WTC11 (cell line): ENCODE data around the gene LOX. TPM values are rescaled to one million over a fixed set of nuclear protein-coding genes. Genes with fewer than 3 reads are reported as not detected.

ENCODE experiments used
- ATAC-seq: fragments of 200-7000 bp; cut with Tn5 transposase; 2 replicates; pipeline ENCODE4 v1.10.0; 2021; ENCODE audit warnings: mild to moderate bottlenecking, moderate library complexity
- CTCF ChIA-PET: fragments of 300-600 bp; sonication (Branson Sonifier 250); formaldehyde crosslinking; loops from one replicate; lab custom pipeline; 2021; ENCODE audit warnings: antibody characterized with exemption; lab: Charles Lee
- POLR2A ChIA-PET: fragments of 350-600 bp; sonication (Branson Sonifier 250); formaldehyde crosslinking; loops from one replicate; lab custom pipeline; 2021; ENCODE audit warnings: antibody characterized with exemption; lab: Charles Lee
- DNase-seq: peaks from one replicate; pipeline ENCODE4 v3.0.0; 2021; ENCODE audit warnings: low spot score
- H3K27ac Mint-ChIP-seq: 2 replicates; pipeline ENCODE4 v1.8.0; 2021; ENCODE audit warnings: mixed read lengths
- H3K27me3 Mint-ChIP-seq: 2 replicates; pipeline ENCODE4 v1.8.0; 2021; ENCODE audit warnings: low read depth, mild to moderate bottlenecking, moderate library complexity, mixed read lengths
- H3K36me3 Mint-ChIP-seq: 2 replicates; pipeline ENCODE4 v1.8.0; 2021; ENCODE audit warnings: mixed read lengths
- H3K4me1 Mint-ChIP-seq: 2 replicates; pipeline ENCODE4 v1.8.0; 2022; ENCODE audit warnings: mixed read lengths
- H3K4me3 Mint-ChIP-seq: 2 replicates; pipeline ENCODE4 v1.8.0; 2021; ENCODE audit warnings: mild to moderate bottlenecking, moderate library complexity, mixed read lengths
- H3K9me3 Mint-ChIP-seq: 2 replicates; pipeline ENCODE4 v1.8.0; 2021; ENCODE audit warnings: mixed read lengths
- FOXK1 ChIP-seq: sonication (generic); formaldehyde crosslinking; IDR thresholded peaks from 2 replicates; pipeline ENCODE4 v1.8.0; 2022; ENCODE audit warnings: mild to moderate bottlenecking, moderate library complexity, missing genetic modification reagents
- FOXP1 ChIP-seq: sonication (generic); formaldehyde crosslinking; IDR thresholded peaks from 2 replicates; pipeline ENCODE4 v1.8.0; 2022; ENCODE audit warnings: missing genetic modification reagents, mild to moderate bottlenecking, moderate library complexity, borderline replicate concordance
- IRF2 ChIP-seq: sonication (generic); formaldehyde crosslinking; IDR thresholded peaks from 2 replicates; pipeline ENCODE4 v1.8.0; 2022; ENCODE audit warnings: low read depth, missing genetic modification reagents, borderline replicate concordance
- JAZF1 ChIP-seq: fragments of 250-450 bp; sonication (Bioruptor Pico); IDR thresholded peaks from 2 replicates; pipeline ENCODE4 v1.9.0; 2021; ENCODE audit warnings: moderate library complexity, mild to moderate bottlenecking, inconsistent platforms
- NFATC4 ChIP-seq: fragments of 250-450 bp; sonication (Bioruptor Pico); IDR thresholded peaks from 2 replicates; pipeline ENCODE4 v1.9.0; 2021; ENCODE audit warnings: mild to moderate bottlenecking
- NR1H2 ChIP-seq: sonication (generic); formaldehyde crosslinking; IDR thresholded peaks from 2 replicates; pipeline ENCODE4 v1.9.0; 2021; ENCODE audit warnings: mild to moderate bottlenecking, moderate library complexity, missing genetic modification reagents
- OVOL2 ChIP-seq: fragments of 250-450 bp; sonication (Bioruptor Pico); IDR thresholded peaks from 2 replicates; pipeline ENCODE4 v1.9.0; 2021; ENCODE audit warnings: mild to moderate bottlenecking, borderline replicate concordance
- TEAD1 ChIP-seq: sonication (generic); formaldehyde crosslinking; IDR thresholded peaks from 2 replicates; pipeline ENCODE4 v1.8.0; 2022; ENCODE audit warnings: mild to moderate bottlenecking, missing genetic modification reagents
- USF1 ChIP-seq: sonication (generic); formaldehyde crosslinking; IDR thresholded peaks from 2 replicates; pipeline ENCODE4 v1.8.0; 2022; ENCODE audit warnings: mild to moderate bottlenecking, missing genetic modification reagents
- ZNF263 ChIP-seq: sonication (generic); formaldehyde crosslinking; IDR thresholded peaks from 2 replicates; pipeline ENCODE4 v1.8.1; 2022; ENCODE audit warnings: low read depth, mild to moderate bottlenecking, moderate library complexity, missing genetic modification reagents
- total RNA-seq: library from RNA; stranded (reverse); gene quantifications from 3 replicates; pipeline ENCODE4 v1.2.3, GENCODE V29; 2021
- TF ChIP-seq, protein P1 (sequence below): sonication (generic); formaldehyde crosslinking; IDR thresholded peaks from 2 replicates; pipeline ENCODE4 v1.8.0; 2023; ENCODE audit warnings: mild to moderate bottlenecking, missing genetic modification reagents
- TF ChIP-seq, protein P2 (sequence below): sonication (generic); formaldehyde crosslinking; IDR thresholded peaks from 2 replicates; pipeline ENCODE4 v1.8.1; 2023; ENCODE audit warnings: mild to moderate bottlenecking, missing genetic modification reagents
- TF ChIP-seq, protein P3 (sequence below): sonication (generic); formaldehyde crosslinking; IDR thresholded peaks from 2 replicates; pipeline ENCODE4 v1.8.1; 2023; ENCODE audit warnings: mild to moderate bottlenecking, missing genetic modification reagents

The LOX gene
- total RNA-seq, 1 experiment from 2014 or later: 1.3 TPM

DNA sequence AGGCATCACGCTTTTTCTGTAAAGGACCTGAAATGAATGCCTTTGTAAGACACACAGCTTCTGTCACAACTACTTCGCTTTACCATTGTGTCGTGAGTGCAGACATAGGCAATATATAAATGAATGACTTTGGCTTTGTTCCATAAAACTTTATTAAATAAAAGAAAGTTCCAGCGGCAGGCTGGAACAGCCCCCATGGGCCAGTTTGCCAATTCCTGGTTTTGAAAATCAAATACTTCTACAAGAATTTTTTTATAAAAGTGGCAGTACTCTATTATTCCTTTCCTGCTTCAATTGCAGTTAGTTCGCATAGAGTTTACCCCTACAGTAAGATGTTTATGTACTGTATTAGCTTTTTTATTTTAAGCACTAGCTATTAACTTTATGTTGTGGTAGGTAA, 62.6 kb downstream of the LOX start:
- H3K4me1 Mint-ChIP-seq: peaks cover 8% of the 10 kb centered on the region
- ChIA-PET POLR2A (no interaction called here), CTCF (no interaction called here)
- H3K9me3 Mint-ChIP-seq: no peaks in the 10 kb centered on the region
- no peaks in the 10 kb centered on the region for H3K27me3 Mint-ChIP-seq
- TF ChIP-seq TEAD1 (CRISPR knock-in tag) (no peak), IRF2 (CRISPR knock-in tag) (no peak), JAZF1 (CRISPR knock-in tag) (no peak), USF1 (no peak), OVOL2 (CRISPR knock-in tag) (no peak), NR1H2 (CRISPR knock-in tag) (no peak)
- TF ChIP-seq, protein P1, sequence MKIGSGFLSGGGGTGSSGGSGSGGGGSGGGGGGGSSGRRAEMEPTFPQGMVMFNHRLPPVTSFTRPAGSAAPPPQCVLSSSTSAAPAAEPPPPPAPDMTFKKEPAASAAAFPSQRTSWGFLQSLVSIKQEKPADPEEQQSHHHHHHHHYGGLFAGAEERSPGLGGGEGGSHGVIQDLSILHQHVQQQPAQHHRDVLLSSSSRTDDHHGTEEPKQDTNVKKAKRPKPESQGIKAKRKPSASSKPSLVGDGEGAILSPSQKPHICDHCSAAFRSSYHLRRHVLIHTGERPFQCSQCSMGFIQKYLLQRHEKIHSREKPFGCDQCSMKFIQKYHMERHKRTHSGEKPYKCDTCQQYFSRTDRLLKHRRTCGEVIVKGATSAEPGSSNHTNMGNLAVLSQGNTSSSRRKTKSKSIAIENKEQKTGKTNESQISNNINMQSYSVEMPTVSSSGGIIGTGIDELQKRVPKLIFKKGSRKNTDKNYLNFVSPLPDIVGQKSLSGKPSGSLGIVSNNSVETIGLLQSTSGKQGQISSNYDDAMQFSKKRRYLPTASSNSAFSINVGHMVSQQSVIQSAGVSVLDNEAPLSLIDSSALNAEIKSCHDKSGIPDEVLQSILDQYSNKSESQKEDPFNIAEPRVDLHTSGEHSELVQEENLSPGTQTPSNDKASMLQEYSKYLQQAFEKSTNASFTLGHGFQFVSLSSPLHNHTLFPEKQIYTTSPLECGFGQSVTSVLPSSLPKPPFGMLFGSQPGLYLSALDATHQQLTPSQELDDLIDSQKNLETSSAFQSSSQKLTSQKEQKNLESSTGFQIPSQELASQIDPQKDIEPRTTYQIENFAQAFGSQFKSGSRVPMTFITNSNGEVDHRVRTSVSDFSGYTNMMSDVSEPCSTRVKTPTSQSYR (CRISPR knock-in tag): no peak
- TF ChIP-seq, protein P2, sequence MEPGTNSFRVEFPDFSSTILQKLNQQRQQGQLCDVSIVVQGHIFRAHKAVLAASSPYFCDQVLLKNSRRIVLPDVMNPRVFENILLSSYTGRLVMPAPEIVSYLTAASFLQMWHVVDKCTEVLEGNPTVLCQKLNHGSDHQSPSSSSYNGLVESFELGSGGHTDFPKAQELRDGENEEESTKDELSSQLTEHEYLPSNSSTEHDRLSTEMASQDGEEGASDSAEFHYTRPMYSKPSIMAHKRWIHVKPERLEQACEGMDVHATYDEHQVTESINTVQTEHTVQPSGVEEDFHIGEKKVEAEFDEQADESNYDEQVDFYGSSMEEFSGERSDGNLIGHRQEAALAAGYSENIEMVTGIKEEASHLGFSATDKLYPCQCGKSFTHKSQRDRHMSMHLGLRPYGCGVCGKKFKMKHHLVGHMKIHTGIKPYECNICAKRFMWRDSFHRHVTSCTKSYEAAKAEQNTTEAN: no peak
- DNase-seq (no peak), ATAC-seq (no peak)
- no peak overlapping the region for H3K4me3 Mint-ChIP-seq
- peaks cover 6% of the 10 kb centered on the region; the same call in 1 of the 2 replicates for H3K36me3 Mint-ChIP-seq
- H3K27ac Mint-ChIP-seq: no peak overlapping the region

- Mint-ChIP-seq H3K4me1 (peaks cover 1% of the 10 kb centered on the region), H3K27me3 (no peaks in the 10 kb centered on the region), H3K9me3 (no peaks in the 10 kb centered on the region), H3K27ac (no peak overlapping the region), H3K4me3 (no peak overlapping the region), H3K36me3 (no peaks in the 10 kb centered on the region)
- DNase-seq: no peak
- POLR2A ChIA-PET: no interaction called here
- CTCF ChIA-PET: no interaction called here
- TF ChIP-seq FOXP1 (CRISPR knock-in tag) (no peak), ZNF263 (CRISPR knock-in tag) (no peak), FOXK1 (CRISPR knock-in tag) (no peak), NFATC4 (CRISPR knock-in tag) (no peak)
- TF ChIP-seq, protein P3, sequence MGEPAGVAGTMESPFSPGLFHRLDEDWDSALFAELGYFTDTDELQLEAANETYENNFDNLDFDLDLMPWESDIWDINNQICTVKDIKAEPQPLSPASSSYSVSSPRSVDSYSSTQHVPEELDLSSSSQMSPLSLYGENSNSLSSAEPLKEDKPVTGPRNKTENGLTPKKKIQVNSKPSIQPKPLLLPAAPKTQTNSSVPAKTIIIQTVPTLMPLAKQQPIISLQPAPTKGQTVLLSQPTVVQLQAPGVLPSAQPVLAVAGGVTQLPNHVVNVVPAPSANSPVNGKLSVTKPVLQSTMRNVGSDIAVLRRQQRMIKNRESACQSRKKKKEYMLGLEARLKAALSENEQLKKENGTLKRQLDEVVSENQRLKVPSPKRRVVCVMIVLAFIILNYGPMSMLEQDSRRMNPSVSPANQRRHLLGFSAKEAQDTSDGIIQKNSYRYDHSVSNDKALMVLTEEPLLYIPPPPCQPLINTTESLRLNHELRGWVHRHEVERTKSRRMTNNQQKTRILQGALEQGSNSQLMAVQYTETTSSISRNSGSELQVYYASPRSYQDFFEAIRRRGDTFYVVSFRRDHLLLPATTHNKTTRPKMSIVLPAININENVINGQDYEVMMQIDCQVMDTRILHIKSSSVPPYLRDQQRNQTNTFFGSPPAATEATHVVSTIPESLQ: no peak
- ATAC-seq: no peak
Observed at GRCh38 chr5:122014236-122014935, 63.7 kb downstream of the LOX start.

Other genes starting within 250 kb of the LOX start
- gene FTMT, start 226.4 kb downstream of the LOX start, total RNA-seq: not detected in 3 replicates
- 15.8 to 17.3 TPM (median 16.9 TPM) in 3 replicates for gene SRFBP1, start 116.3 kb downstream of the LOX start, total RNA-seq
- not detected in 3 replicates for gene ZNF474, start 51.3 kb upstream of the LOX start, total RNA-seq
- gene SNCAIP, start 234.0 kb upstream of the LOX start, total RNA-seq: 9.2 to 10.0 TPM (median 9.7 TPM) in 3 replicates